CD4-positive, alpha-beta T cell treated with Interleukin-10 for 1 hour (primary cell): ENCODE data around the gene GALNT18.

Experiments used
- DNase-seq: peaks from one replicate; pipeline ENCODE4 v3.0.0-alpha.2; 2020

GALNT18 gene

GRCh38 chr11:11561991-11562390 lies 59.8 kb downstream of the GALNT18 start:
- no peak for DNase-seq

- DNase-seq, result no peak
These were observed 63.0 kb downstream of the GALNT18 start for GRCh38 chr11:11558826-11559225.

GRCh38 chr11:11558396-11558795 lies 63.4 kb downstream of the GALNT18 start:
- no peak for DNase-seq

- no peak for DNase-seq
These were observed 66.6 kb downstream of the GALNT18 start for GRCh38 chr11:11555208-11555607.

- DNase-seq, result no peak
These were observed 68.2 kb downstream of the GALNT18 start for GRCh38 chr11:11553573-11553972.

- no peak for DNase-seq
These were observed 69.2 kb downstream of the GALNT18 start for GRCh38 chr11:11552529-11553087.

GRCh38 chr11:11550534-11550933 lies 71.3 kb downstream of the GALNT18 start:
- no peak for DNase-seq

- no peak for DNase-seq
These were observed 76.2 kb downstream of the GALNT18 start for GRCh38 chr11:11545285-11546275.

GRCh38 chr11:11543656-11544055 lies 78.1 kb downstream of the GALNT18 start:
- DNase-seq, result no peak

GRCh38 chr11:11540157-11540556 lies 81.6 kb downstream of the GALNT18 start:
- DNase-seq, result no peak

GRCh38 chr11:11538277-11538960 lies 83.4 kb downstream of the GALNT18 start:
- DNase-seq, result no peak

- no peak for DNase-seq
These were observed 83.9 kb downstream of the GALNT18 start for GRCh38 chr11:11537871-11538270.

- no peak for DNase-seq
These were observed 84.4 kb downstream of the GALNT18 start for GRCh38 chr11:11537372-11537771.

GRCh38 chr11:11536650-11537049 lies 85.2 kb downstream of the GALNT18 start:
- no peak for DNase-seq

GRCh38 chr11:11535611-11536010 lies 86.2 kb downstream of the GALNT18 start:
- no peak for DNase-seq

- DNase-seq, result no peak
These were observed 86.8 kb downstream of the GALNT18 start for GRCh38 chr11:11534981-11535380.

- no peak for DNase-seq
These were observed 88.1 kb downstream of the GALNT18 start for GRCh38 chr11:11533751-11534150.

GRCh38 chr11:11533057-11533456 lies 88.7 kb downstream of the GALNT18 start:
- DNase-seq, result no peak

- DNase-seq, result no peak
These were observed 89.2 kb downstream of the GALNT18 start for GRCh38 chr11:11532574-11532973.

- no peak for DNase-seq
These were observed 90.5 kb downstream of the GALNT18 start for GRCh38 chr11:11531131-11531908.

GRCh38 chr11:11528986-11529385 lies 92.8 kb downstream of the GALNT18 start:
- no peak for DNase-seq

GRCh38 chr11:11525283-11525682 lies 96.5 kb downstream of the GALNT18 start:
- no peak for DNase-seq
